CD4-positive, alpha-beta T cell treated with Interleukin-6 at 100 ng/mL for 8 hours (primary cell): ENCODE results near the gene TNFSF13.
A peak's percentile ranks its signal among the peaks of the same experiment; 100 is the strongest.

ENCODE experiments used
- DNase-seq: peaks from one replicate; pipeline ENCODE4 v3.0.0-alpha.2; 2020; ENCODE audit warnings: mixed read lengths, low spot score

The TNFSF13 gene

GRCh38 chr17:7575481-7575883 is 16.9 kb downstream of the TNFSF13 start:
- no peak for DNase-seq

- DNase-seq, result no peak
Observed at GRCh38 chr17:7575959-7576358, 17.4 kb downstream of the TNFSF13 start.

GRCh38 chr17:7576432-7576937 is 17.9 kb downstream of the TNFSF13 start:
- DNase-seq, result no peak

- DNase-seq, result no peak
Observed at GRCh38 chr17:7577327-7578199, 19.0 kb downstream of the TNFSF13 start.

GRCh38 chr17:7579001-7579833 is 20.7 kb downstream of the TNFSF13 start, which contains the start of gene CD68:
TSS of gene CD68 (plus strand) at chr17:7579638. CDS start at chr17:7579678, 40 bp downstream.
- peak; percentile 44 for DNase-seq

GRCh38 chr17:7579834-7580603 is 21.5 kb downstream of the TNFSF13 start:
- DNase-seq, result no peak

GRCh38 chr17:7580604-7581575 is 22.3 kb downstream of the TNFSF13 start:
- no peak for DNase-seq

GRCh38 chr17:7582396-7583252 is 24.1 kb downstream of the TNFSF13 start:
- no peak for DNase-seq

- DNase-seq, result peak; percentile 95
Observed at GRCh38 chr17:7583253-7584109, 24.9 kb downstream of the TNFSF13 start, which contains the start of gene MPDU1. TSS of gene MPDU1 (plus strand) at chr17:7583852. CDS start at chr17:7583863, 11 bp downstream.

- no peak for DNase-seq
Observed at GRCh38 chr17:7586673-7587419, 28.3 kb downstream of the TNFSF13 start.

GRCh38 chr17:7587420-7588151 is 29.0 kb downstream of the TNFSF13 start:
- DNase-seq, result no peak

GRCh38 chr17:7588553-7589203 is 30.1 kb downstream of the TNFSF13 start:
- DNase-seq, result no peak

- peak; percentile 63 for DNase-seq
Observed at GRCh38 chr17:7589204-7589868, 30.8 kb downstream of the TNFSF13 start.

- no peak for DNase-seq
Observed at GRCh38 chr17:7589891-7590691, 31.5 kb downstream of the TNFSF13 start, which contains the start of gene SOX15. TSS of gene SOX15 (minus strand) at chr17:7590094. CDS start at chr17:7589676, 418 bp downstream.

GRCh38 chr17:7590743-7591142 is 32.2 kb downstream of the TNFSF13 start:
- DNase-seq, result no peak
